Spleen (tissue), 11 donors: ENCODE results near the gene NTN1. TPM values are rescaled to one million over a fixed set of nuclear protein-coding genes. Genes with fewer than 3 reads are reported as not detected.

Experiments
- DNase-seq: peaks from one replicate; pipeline ENCODE4 v3.0.0-alpha.2; 2020
- H3K27ac ChIP-seq, 8 donors: fragments of 200-600 bp; sonication (generic) in 7 of 8; 1 replicate in 4 of 8; 2 replicates in 4 of 8; pipeline versions ENCODE4 v1.5.0 to v1.8.0; 2016 to 2021; ENCODE audit warnings: inconsistent platforms in 4 of 8, mild to moderate bottlenecking in 4 of 8, moderate library complexity in 1 of 8
- H3K27me3 ChIP-seq, 7 donors: fragments of 200-600 bp; sonication (generic) in 6 of 7; replicated peaks in 1 of 7; 1 replicate in 4 of 7; 2 replicates in 3 of 7; pipeline versions ENCODE4 v1.5.0 to v1.8.0; 2016 to 2021; ENCODE audit warnings: inconsistent platforms in 3 of 7, mild to moderate bottlenecking in 1 of 7
- H3K36me3 ChIP-seq, 6 donors: fragments of 200-600 bp; sonication (generic) in 5 of 6; 1 replicate in 4 of 6; 2 replicates in 2 of 6; pipeline versions ENCODE4 v1.5.0 to v1.8.0; 2016 to 2021; ENCODE audit warnings: inconsistent platforms in 2 of 6
- H3K4me1 ChIP-seq, 6 donors: fragments of 200-600 bp; sonication (generic) in 5 of 6; 1 replicate in 3 of 6; 2 replicates in 3 of 6; pipeline versions ENCODE4 v1.5.0 to v1.8.0; 2016 to 2021; ENCODE audit warnings: inconsistent platforms in 3 of 6
- H3K4me3 ChIP-seq, 8 donors: fragments of 200-600 bp; sonication (generic) in 7 of 8; 1 replicate in 4 of 8; 2 replicates in 4 of 8; pipeline versions ENCODE4 v1.5.0 to v1.8.0; 2016 to 2021; ENCODE audit warnings: inconsistent platforms in 4 of 8, mild to moderate bottlenecking in 4 of 8, moderate library complexity in 2 of 8
- H3K9me3 ChIP-seq, 8 donors: fragments of 200-600 bp; sonication (generic) in 7 of 8; 1 replicate in 4 of 8; 2 replicates in 4 of 8; pipeline versions ENCODE4 v1.5.0 to v1.8.0; 2016 to 2021; ENCODE audit warnings: inconsistent platforms in 4 of 8
- CTCF ChIP-seq, 11 experiments: fragments of 200-600 bp in 7 of 11; fragments of 450-650 bp in 4 of 11; sonication (generic) in 4 of 11; IDR thresholded peaks in 8 of 11; conservative IDR thresholded peaks in 3 of 11; 1 replicate in 7 of 11; 2 replicates in 4 of 11; pipeline versions ENCODE4 v1.4.0 to v1.8.0; 2016 to 2021; ENCODE audit warnings: antibody characterized with exemption in 11 of 11, inconsistent platforms in 4 of 11, mild to moderate bottlenecking in 1 of 11
- POLR2A ChIP-seq, 3 donors: fragments of 450-650 bp; IDR thresholded peaks; one replicate each; pipeline ENCODE4 v1.5.1; 2017; ENCODE audit warnings: antibody characterized with exemption in 3 of 3, mild to moderate bottlenecking in 1 of 3
- POLR2AphosphoS5 ChIP-seq, 3 donors: sonication (generic); formaldehyde crosslinking; IDR thresholded peaks; one replicate each; pipeline ENCODE4 v1.5.1; 2017; ENCODE audit warnings: antibody characterized with exemption in 3 of 3
- WGBS, 5 donors: extraction: QIAGEN DNeasy Blood & Tissue Kit in 3 of 5; methylation state at CpG; one replicate each; pipeline versions ENCODE4 v1.1.5 to v1.1.7; 2013 to 2018; 5-methylcytosine and 5-hydroxymethylcytosine counted together
- intact Hi-C: fragments of 100-400 bp; cut with DNase I; formaldehyde crosslinking; loops from one replicate; pipeline ENCODE4 v1.15.0; 2023; ENCODE audit warnings: low total_unique reads
- polyA plus RNA-seq, 3 donors: library from polyadenylated mRNA; stranded (reverse); fragments of 200-250 nt; gene quantifications; one replicate each; pipeline ENCODE4 v1.2.1, GENCODE V29; 2013
- total RNA-seq, 7 donors: library from RNA; depleted of rRNA in 3 of 7; stranded (reverse); fragments of >200 nt in 3 of 7; fragmentation: NEBNext Ultra II Directional in 4 of 7; extraction: Animal tissue kit (Norgen Biotek cat#: 25700) in 4 of 7; gene quantifications; one replicate each; pipeline versions ENCODE4 v1.1.0 to v1.2.1, GENCODE V29; 2016 to 2021
- donor health status: healthy with polysubstance abuse.
- donor health status: DM: no; HTN: no; CAD: no; lungs with moderate emphysema.
- donor health status: DM: no; HTN: no; CAD: no.
- donor health status: Bipolar disorder and iron deficiency.
- donor health status: healthy.
- donor health status: DM: no; HTN: no; CAD: no.
- donor health status: DM: yes; HTN: yes; CAD: no.

Gene NTN1
- total and polyA plus RNA-seq, 10 donors: 0.07 to 0.43 (median 0.23) TPM; not detected in 2

DNA sequence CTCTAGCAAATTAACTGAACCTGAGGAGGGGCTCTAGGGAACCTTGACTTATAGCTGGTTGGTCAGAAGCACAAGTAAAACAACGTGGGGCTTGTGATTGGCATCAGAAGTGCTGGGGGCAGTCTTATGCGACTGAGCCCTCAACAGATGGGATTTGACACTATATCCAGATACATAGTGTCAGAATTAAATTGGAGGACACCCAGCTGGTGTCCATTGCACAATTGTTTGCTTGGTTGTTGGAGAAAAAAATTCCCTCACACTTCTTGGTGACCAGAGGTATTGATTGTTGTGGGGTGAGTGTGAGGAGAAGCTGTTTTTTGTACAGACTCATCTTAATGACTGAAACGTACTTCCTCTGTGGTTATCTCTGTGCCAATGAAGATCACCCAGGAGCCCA is 59.7 kb downstream of the NTN1 start:
- no peaks in the 10 kb centered on the region for H3K4me1 ChIP-seq
- no peak overlapping the region for H3K4me3 ChIP-seq
- H3K27me3 ChIP-seq: peaks cover 0 to 12% (median 0%) of the 10 kb centered on the region in 7 donors
- no peak for DNase-seq
- WGBS, 5 donors: 27 to 69% (median 40%) methylated on average over 3 of the region's 3 CpGs
- no peak overlapping the region for H3K27ac ChIP-seq
- intact Hi-C loops: no loop called here
- no peak for TF ChIP-seq CTCF (IDR thresholded peaks at IDR 0.05 in 8 of 11, conservative IDR thresholded peaks at IDR 0.05 in 3 of 11)
- TF ChIP-seq POLR2A (IDR thresholded peaks at IDR 0.05): no peak
- TF ChIP-seq POLR2AphosphoS5 (IDR thresholded peaks at IDR 0.05): no peak
- peaks cover 0 to 10% (median 5%) of the 10 kb centered on the region in 8 donors for H3K9me3 ChIP-seq
- no peaks in the 10 kb centered on the region for H3K36me3 ChIP-seq

DNA sequence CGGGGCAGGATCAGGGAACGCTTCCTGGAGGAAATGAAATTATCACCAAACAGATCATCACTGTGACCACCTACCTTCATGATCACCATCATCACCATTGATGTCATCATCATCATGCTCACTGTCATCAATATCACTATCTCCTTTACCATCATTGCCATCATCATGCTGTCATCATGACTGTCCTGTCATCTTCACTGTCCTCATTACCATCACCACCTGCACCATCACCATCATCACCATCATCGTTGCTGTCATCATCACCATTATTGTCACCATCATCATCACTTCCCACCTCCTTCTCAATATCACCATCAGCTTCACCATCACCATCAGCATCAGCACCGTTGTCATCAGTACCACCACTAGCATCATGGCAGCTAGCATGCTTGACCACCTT is 65.3 kb downstream of the NTN1 start:
- Histone ChIP-seq H3K36me3 (no peaks in the 10 kb centered on the region), H3K27me3 (peaks cover 0 to 40% (median 0%) of the 10 kb centered on the region in 7 donors), H3K4me3 (no peak overlapping the region), H3K4me1 (no peaks in the 10 kb centered on the region), H3K27ac (no peak overlapping the region), H3K9me3 (no peaks in the 10 kb centered on the region)
- no peak for DNase-seq
- intact Hi-C loops: no loop called here
- TF ChIP-seq POLR2AphosphoS5 (IDR thresholded peaks at IDR 0.05) (no peak), CTCF (IDR thresholded peaks at IDR 0.05 in 8 of 11, conservative IDR thresholded peaks at IDR 0.05 in 3 of 11) (no peak), POLR2A (IDR thresholded peaks at IDR 0.05) (no peak)
- WGBS, 5 donors: 85 to 90% (median 88%) methylated on average over 4 of the region's 4 CpGs

GRCh38 chr17:9087921-9088320 is 66.6 kb downstream of the NTN1 start:
- Histone ChIP-seq H3K27me3 (peaks cover 0 to 40% (median 0%) of the 10 kb centered on the region in 7 donors), H3K27ac (no peak overlapping the region), H3K4me3 (no peak overlapping the region), H3K36me3 (no peaks in the 10 kb centered on the region), H3K4me1 (no peaks in the 10 kb centered on the region), H3K9me3 (no peaks in the 10 kb centered on the region)
- DNase-seq: no peak
- WGBS, 5 donors: 80 to 90% (median 80%) methylated on average over 8 to 9 of the region's 9 CpGs
- TF ChIP-seq POLR2AphosphoS5 (IDR thresholded peaks at IDR 0.05) (no peak), CTCF (IDR thresholded peaks at IDR 0.05 in 8 of 11, conservative IDR thresholded peaks at IDR 0.05 in 3 of 11) (no peak), POLR2A (IDR thresholded peaks at IDR 0.05) (no peak)
- intact Hi-C loops: no loop called here

DNA sequence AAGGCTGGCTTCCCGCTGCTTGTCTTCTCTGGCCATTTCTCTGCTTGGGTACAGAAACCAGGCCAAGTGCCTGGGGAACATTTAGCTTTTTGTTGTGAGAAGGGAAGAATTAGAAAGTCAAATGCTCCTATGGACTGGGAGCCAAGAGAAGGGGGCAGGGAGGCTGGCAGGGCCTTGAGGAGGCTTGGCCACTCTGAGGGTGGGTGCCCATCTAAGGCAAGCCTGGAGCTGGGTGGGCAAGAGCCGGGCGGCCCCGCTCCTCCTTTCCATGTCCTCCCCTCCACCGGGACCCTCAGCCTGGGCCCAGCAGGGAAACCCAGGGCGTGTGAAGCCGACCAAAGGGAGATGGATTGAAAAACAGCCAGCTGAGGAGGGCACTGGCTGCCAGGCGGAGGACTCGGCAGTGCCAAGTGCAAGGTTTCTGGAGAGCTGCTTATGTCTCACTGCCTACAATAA is 69.4 kb downstream of the NTN1 start:
- Histone ChIP-seq H3K36me3 (no peaks in the 10 kb centered on the region), H3K9me3 (no peaks in the 10 kb centered on the region), H3K27ac (no peak overlapping the region), H3K4me1 (no peaks in the 10 kb centered on the region), H3K27me3 (peaks cover 0 to 32% (median 0%) of the 10 kb centered on the region in 7 donors), H3K4me3 (no peak overlapping the region)
- WGBS, 5 donors: 81 to 93% (median 84%) methylated on average over 8 to 9 of the region's 9 CpGs
- intact Hi-C loops: no loop called here
- TF ChIP-seq CTCF (IDR thresholded peaks at IDR 0.05 in 8 of 11, conservative IDR thresholded peaks at IDR 0.05 in 3 of 11): no peak
- no peak for TF ChIP-seq POLR2AphosphoS5 (IDR thresholded peaks at IDR 0.05)
- TF ChIP-seq POLR2A (IDR thresholded peaks at IDR 0.05): no peak
- no peak for DNase-seq
